Measurements from ENCODE around the gene LCN12. TPM values are rescaled to one million over a fixed set of nuclear protein-coding genes. Genes with fewer than 3 reads are reported as not detected.

The LCN12 gene
- polyA plus RNA-seq, 3 donors: 0.29 TPM; not detected in 2

- Histone ChIP-seq H3K4me3 (replicated peaks in 1 of 3; ENCODE audit: low read depth in 2 of 3, low read length in 3 of 3) (no peak overlapping the region), H3K4me2 (replicated peaks; ENCODE audit: extremely low read depth, low read length, poor library complexity, severe bottlenecking) (no peak overlapping the region), H3K79me2 (ENCODE audit: insufficient read depth, low read length) (no peaks in the 10 kb centered on the region), H3K36me3 (replicated peaks in 1 of 2; ENCODE audit: control insufficient read depth in 1 of 2, insufficient read depth in 2 of 2, low read length in 2 of 2) (no peaks in the 10 kb centered on the region), H3K4me1 (ENCODE audit: control insufficient read depth in 1 of 2, insufficient read depth in 2 of 2, low read length in 2 of 2) (peaks cover 10 to 17% of the 10 kb centered on the region in 2 donors), H3K27me3 (ENCODE audit: control insufficient read depth in 2 of 2, insufficient read depth in 2 of 2, low read length in 2 of 2) (no peaks in the 10 kb centered on the region), H3K9ac (ENCODE audit: insufficient read depth, low read length, poor library complexity, severe bottlenecking) (no peak overlapping the region), H4K20me1 (ENCODE audit: insufficient read depth, low read length) (no peaks in the 10 kb centered on the region), H3K27ac (ENCODE audit: low read depth in 1 of 2, low read length in 2 of 2) (no peak overlapping the region), H2AFZ (ENCODE audit: insufficient read depth, low read depth, low read length, poor library complexity, severe bottlenecking) (no peak overlapping the region), H3K9me3 (replicated peaks in 1 of 2; ENCODE audit: control insufficient read depth in 1 of 2, insufficient read depth in 1 of 2, low read length in 2 of 2) (no peaks in the 10 kb centered on the region)
- Mint-ChIP-seq H3K27ac (no peak overlapping the region), H3K4me3 (no peak overlapping the region), H3K9me3 (no peaks in the 10 kb centered on the region), H3K36me3 (no peaks in the 10 kb centered on the region), H3K4me1 (peaks cover 16% of the 10 kb centered on the region), H3K27me3 (ENCODE audit: low read depth in 3 of 3) (peaks cover 8 to 18% (median 14%) of the 10 kb centered on the region in 3 donors)
- intact Hi-C loops (cut with micrococcal nuclease): no loop called here
- TF ChIP-seq CTCF (IDR thresholded peaks at IDR 0.05): no peak
- DNase-seq: no peak
- 91% methylated on average over 16 of the region's 17 CpGs for WGBS (ENCODE audit: insufficient coverage)
Measured at GRCh38 chr9:136968333-136969127, 16.5 kb downstream of the LCN12 start.

GRCh38 chr9:136969150-136969549 is 17.1 kb downstream of the LCN12 start:
- Histone ChIP-seq H3K4me2 (replicated peaks; ENCODE audit: extremely low read depth, low read length, poor library complexity, severe bottlenecking) (no peak overlapping the region), H3K4me1 (ENCODE audit: control insufficient read depth in 1 of 2, insufficient read depth in 2 of 2, low read length in 2 of 2) (peaks cover 9 to 19% of the 10 kb centered on the region in 2 donors), H2AFZ (ENCODE audit: insufficient read depth, low read depth, low read length, poor library complexity, severe bottlenecking) (no peak overlapping the region), H3K27ac (ENCODE audit: low read depth in 1 of 2, low read length in 2 of 2) (no peak overlapping the region), H3K36me3 (replicated peaks in 1 of 2; ENCODE audit: control insufficient read depth in 1 of 2, insufficient read depth in 2 of 2, low read length in 2 of 2) (no peaks in the 10 kb centered on the region), H3K27me3 (ENCODE audit: control insufficient read depth in 2 of 2, insufficient read depth in 2 of 2, low read length in 2 of 2) (no peaks in the 10 kb centered on the region), H3K79me2 (ENCODE audit: insufficient read depth, low read length) (no peaks in the 10 kb centered on the region), H4K20me1 (ENCODE audit: insufficient read depth, low read length) (no peaks in the 10 kb centered on the region), H3K9me3 (replicated peaks in 1 of 2; ENCODE audit: control insufficient read depth in 1 of 2, insufficient read depth in 1 of 2, low read length in 2 of 2) (no peaks in the 10 kb centered on the region), H3K9ac (ENCODE audit: insufficient read depth, low read length, poor library complexity, severe bottlenecking) (no peak overlapping the region), H3K4me3 (replicated peaks in 1 of 3; ENCODE audit: low read depth in 2 of 3, low read length in 3 of 3) (no peak overlapping the region)
- Mint-ChIP-seq H3K4me3 (no peak overlapping the region), H3K9me3 (no peaks in the 10 kb centered on the region), H3K27ac (no peak overlapping the region), H3K27me3 (ENCODE audit: low read depth in 3 of 3) (peaks cover 8 to 22% (median 14%) of the 10 kb centered on the region in 3 donors), H3K36me3 (no peaks in the 10 kb centered on the region), H3K4me1 (peaks cover 16% of the 10 kb centered on the region)
- DNase-seq: no peak
- intact Hi-C loops (cut with micrococcal nuclease): no loop called here
- WGBS (ENCODE audit: insufficient coverage): 88% methylated on average over 15 of the region's 17 CpGs
- TF ChIP-seq CTCF (IDR thresholded peaks at IDR 0.05): no peak
